ENCODE measurements around the gene PIK3C2A. TPM values are rescaled to one million over a fixed set of nuclear protein-coding genes. Genes with fewer than 3 reads are reported as not detected.

PIK3C2A gene
- total and polyA plus RNA-seq, 9 donors = 11.7 to 33.9 (median 18.6) TPM

DNA sequence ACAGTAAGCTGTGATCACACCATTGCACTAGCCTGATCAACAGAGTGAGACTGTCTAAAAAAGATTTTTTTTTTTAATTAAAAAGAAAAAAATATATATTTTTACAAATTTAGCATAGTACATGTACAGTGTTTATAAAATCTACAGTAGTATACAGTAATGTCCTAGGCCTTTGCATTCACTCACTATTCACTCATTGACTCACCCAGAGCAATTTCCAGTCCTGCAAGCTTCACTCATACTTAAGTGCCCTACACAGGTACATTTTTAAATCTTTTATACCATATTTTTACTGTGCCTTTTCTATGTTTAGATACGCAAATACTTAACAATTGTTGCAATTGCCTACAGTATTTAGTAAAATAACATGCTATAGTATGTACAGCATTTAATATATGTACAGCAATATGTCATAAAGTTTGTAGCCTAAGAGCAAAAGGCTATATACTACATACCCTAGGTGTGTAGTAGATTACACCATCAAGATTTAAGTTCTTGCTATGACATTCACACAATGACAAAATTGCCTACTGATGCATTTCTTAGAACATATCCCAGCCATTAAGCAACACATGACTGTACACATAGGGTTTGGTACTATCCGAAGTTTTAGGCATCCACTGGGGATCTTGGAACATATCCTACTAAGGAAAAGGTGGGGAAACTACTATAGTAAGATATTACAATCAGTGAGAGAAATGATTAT is 22.8 kb downstream of the PIK3C2A start:
- no peak for DNase-seq
- Histone ChIP-seq H3K36me3 (ENCODE audit: control insufficient read depth, insufficient read depth, low read length) (no peaks in the 10 kb centered on the region), H3K27ac (ENCODE audit: low read length) (no peak overlapping the region), H3K9me3 (replicated peaks; ENCODE audit: control insufficient read depth, low read depth, low read length) (no peaks in the 10 kb centered on the region), H3K27me3 (ENCODE audit: control insufficient read depth, insufficient read depth, low read length) (no peaks in the 10 kb centered on the region), H3K4me1 (ENCODE audit: control insufficient read depth, insufficient read depth, low read length) (no peaks in the 10 kb centered on the region), H3K4me3 (ENCODE audit: low read length) (no peak overlapping the region)
- WGBS (ENCODE audit: insufficient coverage) = no CpG with 5 or more reads among the region's 2 CpGs

DNA sequence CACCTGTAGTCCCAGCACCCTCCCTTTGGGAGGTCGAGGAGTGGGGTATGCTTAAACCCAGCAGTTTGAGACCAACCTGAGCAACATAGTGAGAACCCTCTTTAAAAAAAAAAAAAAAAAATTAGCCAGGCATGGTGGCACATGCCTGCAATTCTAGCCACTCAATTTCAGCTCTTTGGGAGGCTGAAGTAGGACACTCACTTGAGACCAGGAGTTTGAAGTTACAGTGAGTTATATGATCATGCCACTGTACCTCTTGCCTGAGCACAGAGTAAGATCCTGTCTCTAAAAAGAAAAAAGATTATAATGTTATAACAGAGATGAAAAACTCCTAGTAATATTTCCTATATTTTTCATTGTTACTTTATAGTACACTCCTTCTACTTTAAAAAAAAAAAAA is 23.9 kb downstream of the PIK3C2A start:
- no peak for DNase-seq
- Histone ChIP-seq H3K4me3 (ENCODE audit: low read length) (no peak overlapping the region), H3K36me3 (ENCODE audit: control insufficient read depth, insufficient read depth, low read length) (no peaks in the 10 kb centered on the region), H3K4me1 (ENCODE audit: control insufficient read depth, insufficient read depth, low read length) (no peaks in the 10 kb centered on the region), H3K27me3 (ENCODE audit: control insufficient read depth, insufficient read depth, low read length) (no peaks in the 10 kb centered on the region), H3K9me3 (replicated peaks; ENCODE audit: control insufficient read depth, low read depth, low read length) (no peaks in the 10 kb centered on the region), H3K27ac (ENCODE audit: low read length) (no peak overlapping the region)
- WGBS (ENCODE audit: insufficient coverage) = no CpG with 5 or more reads among the region's 1 CpG

DNA sequence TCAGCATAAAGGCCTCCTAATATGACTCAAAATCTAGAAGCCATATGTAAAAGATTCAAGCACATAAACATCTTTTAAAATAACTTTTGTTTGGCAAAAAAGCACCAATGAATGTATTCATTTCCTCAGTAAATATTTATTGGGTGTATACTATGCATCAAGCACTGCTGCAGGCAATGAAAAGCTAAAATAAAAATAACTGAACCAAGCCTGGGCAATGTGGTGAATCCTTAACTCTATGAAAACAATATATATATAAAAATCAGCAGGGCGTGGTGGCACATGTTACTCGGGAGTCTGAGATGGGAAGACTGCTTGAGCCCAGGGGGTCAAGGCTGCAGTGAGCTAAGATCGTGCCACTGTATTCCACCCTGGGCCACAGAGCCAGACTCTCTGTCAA is 27.8 kb downstream of the PIK3C2A start:
- no CpG with 5 or more reads among the region's 3 CpGs for WGBS (ENCODE audit: insufficient coverage)
- Histone ChIP-seq H3K27ac (ENCODE audit: low read length) (no peak overlapping the region), H3K27me3 (ENCODE audit: control insufficient read depth, insufficient read depth, low read length) (no peaks in the 10 kb centered on the region), H3K36me3 (ENCODE audit: control insufficient read depth, insufficient read depth, low read length) (no peaks in the 10 kb centered on the region), H3K4me1 (ENCODE audit: control insufficient read depth, insufficient read depth, low read length) (no peaks in the 10 kb centered on the region), H3K4me3 (ENCODE audit: low read length) (no peak overlapping the region), H3K9me3 (replicated peaks; ENCODE audit: control insufficient read depth, low read depth, low read length) (no peaks in the 10 kb centered on the region)
- DNase-seq = no peak

DNA sequence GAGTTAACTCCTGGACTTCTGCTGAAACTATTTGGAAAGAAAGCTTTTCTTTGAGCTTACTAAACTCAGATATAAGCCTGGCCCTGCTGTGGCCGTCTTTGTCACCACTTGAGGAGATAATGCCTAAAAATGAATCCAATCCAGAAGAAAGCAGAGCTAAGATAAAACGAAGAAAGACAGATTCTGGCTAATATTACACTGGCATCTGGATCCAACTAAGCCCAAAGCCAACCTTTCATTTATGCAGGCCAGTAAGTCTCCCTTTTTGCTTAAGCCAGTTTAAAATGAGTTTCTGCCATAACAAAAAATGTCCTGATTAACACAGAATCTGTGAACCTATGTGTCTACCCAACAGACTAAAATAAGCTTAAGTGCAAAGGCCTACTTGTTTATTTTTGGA is 34.5 kb downstream of the PIK3C2A start:
- Histone ChIP-seq H3K4me1 (ENCODE audit: control insufficient read depth, insufficient read depth, low read length) (no peaks in the 10 kb centered on the region), H3K27me3 (ENCODE audit: control insufficient read depth, insufficient read depth, low read length) (no peaks in the 10 kb centered on the region), H3K9me3 (replicated peaks; ENCODE audit: control insufficient read depth, low read depth, low read length) (no peaks in the 10 kb centered on the region), H3K4me3 (ENCODE audit: low read length) (no peak overlapping the region), H3K36me3 (ENCODE audit: control insufficient read depth, insufficient read depth, low read length) (peaks cover 11% of the 10 kb centered on the region), H3K27ac (ENCODE audit: low read length) (no peak overlapping the region)
- 93% methylated on average over 2 of the region's 2 CpGs for WGBS (ENCODE audit: insufficient coverage)
- no peak for DNase-seq

DNA sequence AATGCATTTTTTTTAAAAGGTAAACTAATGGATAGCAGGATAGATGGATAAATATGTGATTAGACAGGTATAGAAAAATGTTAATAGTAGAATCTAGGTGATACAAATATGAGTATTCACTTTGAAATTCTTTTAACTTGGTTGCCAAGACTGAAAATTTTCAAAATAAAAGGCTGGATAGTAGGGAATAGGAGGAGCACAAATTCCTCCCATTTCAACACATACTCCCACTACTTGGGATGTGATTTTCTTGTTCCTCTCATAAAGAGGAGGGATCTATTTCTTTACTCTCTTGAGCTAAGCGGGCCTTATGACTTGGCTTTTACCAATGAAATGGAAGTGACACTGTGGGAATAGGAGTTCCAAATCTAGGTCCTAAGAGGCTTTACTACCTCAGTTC is 35.9 kb downstream of the PIK3C2A start:
- H3K36me3 ChIP-seq (ENCODE audit: control insufficient read depth, insufficient read depth, low read length) = peaks cover 11% of the 10 kb centered on the region
- no peaks in the 10 kb centered on the region for H3K9me3 ChIP-seq (replicated peaks; ENCODE audit: control insufficient read depth, low read depth, low read length)
- H3K4me3 ChIP-seq (ENCODE audit: low read length) = no peak overlapping the region
- no CpG with 5 or more reads among the region's 1 CpG for WGBS (ENCODE audit: insufficient coverage)
- no peak for DNase-seq
- H3K4me1 ChIP-seq (ENCODE audit: control insufficient read depth, insufficient read depth, low read length) = no peaks in the 10 kb centered on the region
- no peaks in the 10 kb centered on the region for H3K27me3 ChIP-seq (ENCODE audit: control insufficient read depth, insufficient read depth, low read length)
- no peak overlapping the region for H3K27ac ChIP-seq (ENCODE audit: low read length)

DNA sequence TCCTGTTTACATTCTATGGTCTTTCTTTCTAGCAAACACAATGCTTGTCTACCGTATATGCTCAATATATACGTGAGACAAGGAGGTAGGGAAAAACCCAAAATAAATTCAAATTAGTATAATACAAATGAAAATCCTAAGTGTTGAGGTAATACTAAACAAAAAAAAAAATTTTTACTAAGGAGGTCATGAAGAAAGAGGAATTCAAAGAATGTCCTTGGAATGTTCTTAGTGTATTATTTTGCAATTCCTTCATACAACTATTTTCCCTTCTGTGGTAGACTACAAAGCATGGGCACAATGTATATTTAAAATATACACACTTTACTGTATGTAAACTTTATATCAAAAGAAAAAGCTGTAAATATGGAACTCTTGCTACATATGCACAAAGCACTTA is 36.4 kb downstream of the PIK3C2A start:
- no peaks in the 10 kb centered on the region for H3K4me1 ChIP-seq (ENCODE audit: control insufficient read depth, insufficient read depth, low read length)
- DNase-seq = no peak
- no peaks in the 10 kb centered on the region for H3K27me3 ChIP-seq (ENCODE audit: control insufficient read depth, insufficient read depth, low read length)
- H3K36me3 ChIP-seq (ENCODE audit: control insufficient read depth, insufficient read depth, low read length) = peaks cover 11% of the 10 kb centered on the region
- no peak overlapping the region for H3K27ac ChIP-seq (ENCODE audit: low read length)
- no CpG with 5 or more reads among the region's 2 CpGs for WGBS (ENCODE audit: insufficient coverage)
- H3K4me3 ChIP-seq (ENCODE audit: low read length) = no peak overlapping the region
- no peaks in the 10 kb centered on the region for H3K9me3 ChIP-seq (replicated peaks; ENCODE audit: control insufficient read depth, low read depth, low read length)

DNA sequence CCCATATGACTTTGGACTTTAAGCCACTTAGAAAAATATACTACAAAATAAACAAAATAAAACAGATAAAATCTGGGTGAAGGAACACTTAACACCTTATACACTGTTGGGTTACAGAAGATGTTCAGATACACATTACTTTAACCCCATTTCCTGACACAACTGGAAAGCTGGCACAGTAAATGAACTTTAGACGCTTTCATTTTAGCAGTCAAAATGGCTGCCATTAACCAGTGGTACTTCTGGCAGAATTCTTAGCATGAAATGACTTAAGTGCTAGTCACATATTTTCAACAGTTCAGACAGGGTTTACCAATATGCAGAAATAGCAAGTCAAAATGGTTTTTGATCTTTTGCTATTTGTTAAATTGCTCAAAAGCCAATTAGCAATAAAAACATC is 37.9 kb downstream of the PIK3C2A start:
- no peaks in the 10 kb centered on the region for H3K27me3 ChIP-seq (ENCODE audit: control insufficient read depth, insufficient read depth, low read length)
- no peaks in the 10 kb centered on the region for H3K9me3 ChIP-seq (replicated peaks; ENCODE audit: control insufficient read depth, low read depth, low read length)
- peaks cover 11% of the 10 kb centered on the region for H3K36me3 ChIP-seq (ENCODE audit: control insufficient read depth, insufficient read depth, low read length)
- DNase-seq = no peak
- no peaks in the 10 kb centered on the region for H3K4me1 ChIP-seq (ENCODE audit: control insufficient read depth, insufficient read depth, low read length)
- WGBS (ENCODE audit: insufficient coverage) = no CpG with 5 or more reads among the region's 1 CpG
- no peak overlapping the region for H3K27ac ChIP-seq (ENCODE audit: low read length)
- H3K4me3 ChIP-seq (ENCODE audit: low read length) = no peak overlapping the region

DNA sequence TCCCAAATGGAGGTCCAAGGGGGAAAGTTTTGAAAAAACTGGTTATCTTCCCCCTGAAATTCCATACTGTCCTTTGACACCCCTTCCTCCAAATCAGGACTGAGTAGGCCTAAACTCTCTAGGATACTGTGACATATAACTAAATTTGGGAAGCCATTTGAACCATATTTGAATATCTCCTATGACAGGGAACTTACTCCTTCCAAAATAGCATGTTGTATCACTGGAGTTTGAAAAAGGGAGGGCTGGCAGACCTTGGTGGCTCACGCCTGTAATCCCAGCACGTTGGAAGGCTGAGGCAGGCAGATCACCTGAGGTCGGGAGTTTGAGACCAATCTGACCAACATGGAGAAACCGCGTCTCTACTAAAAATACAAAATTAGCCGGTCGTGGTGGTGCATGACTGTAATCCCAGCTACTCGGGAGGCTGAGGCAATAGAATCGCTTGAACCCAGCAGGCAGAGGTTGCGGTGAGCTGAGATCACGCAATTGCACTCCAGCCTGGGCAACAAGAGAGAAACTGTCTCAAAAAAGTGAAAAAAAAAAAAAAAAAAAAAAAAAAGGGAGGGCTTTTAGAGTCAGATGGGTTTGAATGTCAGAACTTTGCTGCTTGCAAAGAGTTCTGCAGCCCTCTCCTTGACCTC is 42.4 kb downstream of the PIK3C2A start:
- no peak overlapping the region for H3K27ac ChIP-seq (ENCODE audit: low read length)
- no peaks in the 10 kb centered on the region for H3K27me3 ChIP-seq (ENCODE audit: control insufficient read depth, insufficient read depth, low read length)
- 88% methylated on average over 11 of the region's 11 CpGs for WGBS (ENCODE audit: insufficient coverage)
- H3K4me3 ChIP-seq (ENCODE audit: low read length) = no peak overlapping the region
- peaks cover 11% of the 10 kb centered on the region for H3K36me3 ChIP-seq (ENCODE audit: control insufficient read depth, insufficient read depth, low read length)
- H3K9me3 ChIP-seq (replicated peaks; ENCODE audit: control insufficient read depth, low read depth, low read length) = no peaks in the 10 kb centered on the region
- DNase-seq = no peak
- H3K4me1 ChIP-seq (ENCODE audit: control insufficient read depth, insufficient read depth, low read length) = no peaks in the 10 kb centered on the region

DNA sequence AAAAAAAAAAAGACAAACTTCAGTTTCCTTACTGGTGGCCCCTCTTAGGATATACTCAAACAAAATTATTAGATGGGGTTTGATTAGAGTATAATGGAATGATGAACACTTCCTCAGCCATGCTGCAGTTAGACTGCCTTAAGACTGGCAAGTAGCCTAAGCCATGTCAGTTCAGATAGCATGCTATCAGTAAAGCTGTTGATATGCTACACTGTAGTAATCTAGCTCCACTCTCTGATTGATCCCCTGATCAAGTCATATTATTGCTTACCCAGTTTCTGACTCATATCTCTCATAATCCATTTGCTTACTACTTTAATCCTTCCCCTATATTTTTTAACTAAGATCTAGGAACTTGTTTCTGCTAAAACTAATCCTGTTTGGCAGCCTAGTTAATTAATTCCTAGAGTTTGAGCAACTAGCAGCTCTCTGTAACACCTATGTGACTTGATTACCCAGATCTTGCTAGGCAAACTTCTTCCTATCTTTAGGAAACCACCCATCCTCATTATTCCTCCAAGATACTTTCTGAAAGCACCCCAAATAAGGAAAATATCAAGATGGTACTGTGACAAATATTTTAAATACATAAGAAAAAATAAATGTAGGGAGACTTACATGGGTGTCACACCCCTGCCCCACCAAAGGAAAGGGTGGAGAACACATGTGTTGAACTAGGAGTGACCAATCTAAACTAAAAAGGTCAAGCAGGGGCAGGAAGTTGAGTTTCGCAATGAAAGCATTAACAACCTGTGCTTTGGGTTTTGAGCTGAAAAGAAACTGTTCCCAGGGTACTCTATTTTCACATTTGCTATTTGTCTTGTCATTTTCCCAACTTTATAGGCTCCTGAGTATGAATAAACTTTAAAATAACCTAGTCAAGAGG is 43.2 kb downstream of the PIK3C2A start:
- H3K27me3 ChIP-seq (ENCODE audit: control insufficient read depth, insufficient read depth, low read length) = no peaks in the 10 kb centered on the region
- H3K9me3 ChIP-seq (replicated peaks; ENCODE audit: control insufficient read depth, low read depth, low read length) = no peaks in the 10 kb centered on the region
- no peak overlapping the region for H3K4me3 ChIP-seq (ENCODE audit: low read length)
- no peak for DNase-seq
- H3K36me3 ChIP-seq (ENCODE audit: control insufficient read depth, insufficient read depth, low read length) = peaks cover 11% of the 10 kb centered on the region
- H3K4me1 ChIP-seq (ENCODE audit: control insufficient read depth, insufficient read depth, low read length) = no peaks in the 10 kb centered on the region
- no CpG with 5 or more reads among the region's 1 CpG for WGBS (ENCODE audit: insufficient coverage)
- H3K27ac ChIP-seq (ENCODE audit: low read length) = no peak overlapping the region

DNA sequence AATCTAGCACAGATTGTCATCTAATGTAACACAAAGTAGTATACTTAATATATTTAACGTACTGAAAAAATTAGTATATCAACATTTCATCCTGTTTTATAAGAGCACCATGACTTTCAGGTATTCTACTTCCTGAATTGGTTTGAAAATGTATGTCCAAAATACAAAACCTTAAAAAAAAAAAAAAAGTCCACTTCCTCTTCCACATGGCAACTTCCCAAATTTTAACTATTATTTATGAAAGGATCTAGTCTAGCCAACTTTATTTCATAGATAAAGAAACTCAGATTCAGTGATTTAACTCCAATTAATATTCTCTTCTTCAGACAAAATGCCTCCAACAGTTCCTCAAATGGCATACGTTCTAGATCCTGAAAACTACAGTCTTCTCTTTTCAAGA is 44.0 kb downstream of the PIK3C2A start:
- Histone ChIP-seq H3K27me3 (ENCODE audit: control insufficient read depth, insufficient read depth, low read length) (no peaks in the 10 kb centered on the region), H3K27ac (ENCODE audit: low read length) (no peak overlapping the region), H3K9me3 (replicated peaks; ENCODE audit: control insufficient read depth, low read depth, low read length) (no peaks in the 10 kb centered on the region), H3K36me3 (ENCODE audit: control insufficient read depth, insufficient read depth, low read length) (peaks cover 3% of the 10 kb centered on the region), H3K4me3 (ENCODE audit: low read length) (no peak overlapping the region), H3K4me1 (ENCODE audit: control insufficient read depth, insufficient read depth, low read length) (no peaks in the 10 kb centered on the region)
- WGBS (ENCODE audit: insufficient coverage) = 83% methylated on average over 1 of the region's 2 CpGs
- no peak for DNase-seq

Data from muscle of leg (tissue), 11 donors.